Gastroesophageal sphincter (tissue), 4 donors: Measurements from ENCODE around the gene ANKRD34A. TPM values are rescaled to one million over a fixed set of nuclear protein-coding genes. Genes with fewer than 3 reads are reported as not detected.

ENCODE experiments used
- ATAC-seq: fragments of 150-250 bp; one replicate; pipeline ENCODE4 v1.9.1; 2016; ENCODE audit warnings: mild to moderate bottlenecking, moderate library complexity
- H3K27ac ChIP-seq, 4 donors: fragments of 200-600 bp; sonication (generic) in 3 of 4; 1 replicate in 3 of 4; 2 replicates in 1 of 4; pipeline ENCODE4 v1.5.1; 2016 to 2019
- H3K27me3 ChIP-seq: fragments of 200-600 bp; sonication (generic); one replicate; pipeline ENCODE4 v1.5.1; 2019
- H3K36me3 ChIP-seq, 2 donors: fragments of 200-600 bp; sonication (generic); one replicate each; pipeline ENCODE4 v1.5.1; 2019; ENCODE audit warnings: control low read depth in 1 of 2
- H3K4me1 ChIP-seq, 3 donors: fragments of 200-600 bp; sonication (generic); 1 replicate in 2 of 3; 2 replicates in 1 of 3; pipeline ENCODE4 v1.5.1; 2016 to 2019; ENCODE audit warnings: control low read depth in 2 of 3
- H3K4me3 ChIP-seq, 2 donors: fragments of 200-600 bp; sonication (generic); one replicate each; pipeline ENCODE4 v1.5.1; 2019; ENCODE audit warnings: mild to moderate bottlenecking in 1 of 2, moderate library complexity in 1 of 2
- H3K9me3 ChIP-seq, 3 donors: fragments of 200-600 bp; sonication (generic); one replicate each; pipeline ENCODE4 v1.5.1; 2017 to 2019; ENCODE audit warnings: control low read depth in 2 of 3
- EP300 ChIP-seq: sonication (generic); formaldehyde crosslinking; IDR thresholded peaks from one replicate; pipeline ENCODE4 v1.6.1; 2017; ENCODE audit warnings: antibody characterized with exemption, mild to moderate bottlenecking
- POLR2A ChIP-seq, 2 donors: fragments of 450-650 bp; IDR thresholded peaks; one replicate each; pipeline ENCODE4 v1.6.1; 2017; ENCODE audit warnings: antibody characterized with exemption in 2 of 2, mild to moderate bottlenecking in 2 of 2, moderate library complexity in 1 of 2
- POLR2AphosphoS5 ChIP-seq: sonication (generic); formaldehyde crosslinking; IDR thresholded peaks from one replicate; pipeline ENCODE4 v1.6.1; 2017; ENCODE audit warnings: antibody characterized with exemption
- WGBS, 2 donors: methylation state at CpG; one replicate each; pipeline ENCODE4 v1.1.5; 2018; ENCODE audit warnings: low coverage in 1 of 2; 5-methylcytosine and 5-hydroxymethylcytosine counted together
- total RNA-seq, 4 donors: library from RNA; depleted of rRNA; stranded (reverse); fragments of >200 nt; gene quantifications; one replicate each; pipeline ENCODE4 v1.1.0, GENCODE V29; 2016
- TF ChIP-seq, protein P1 (sequence below), 4 experiments: fragments of 200-600 bp in 2 of 4; fragments of 450-650 bp in 2 of 4; sonication (generic) in 1 of 4; IDR thresholded peaks; one replicate each; pipeline ENCODE4 v1.5.1; 2017 to 2019; ENCODE audit warnings: antibody characterized with exemption in 4 of 4, mild to moderate bottlenecking in 2 of 4, moderate library complexity in 2 of 4

The ANKRD34A gene
- total RNA-seq, 4 donors from 2014 or later: 0.62 to 1.9 (median 0.67) TPM; not detected in 1

GRCh38 chr1:145957443-145958319 lies 6.7 kb downstream of the ANKRD34A start, which contains the start of gene LIX1L:
Gene LIX1L, minus strand, starts transcription at chr1:145958017. Its CDS starts 90 bp downstream, at chr1:145957927.
- H3K4me1 ChIP-seq: peaks cover 16 to 91% (median 23%) of the 10 kb centered on the region in 3 donors
- ATAC-seq: peak; percentile 91
- H3K27ac ChIP-seq: peak within 1 kb of the TSS; percentile 87 to 100 (median 99)
- no peaks in the 10 kb centered on the region for H3K36me3 ChIP-seq
- 0% methylated on average over 7 to 15 of the region's 60 CpGs for WGBS, 2 donors
- no peaks in the 10 kb centered on the region for H3K9me3 ChIP-seq
- H3K27me3 ChIP-seq: no peaks in the 10 kb centered on the region
- TF ChIP-seq EP300: no peak
- peak; percentile 91 for TF ChIP-seq POLR2AphosphoS5
- peak; percentile 74 to 88 for TF ChIP-seq POLR2A (IDR thresholded peaks at IDR 0.05)
- TF ChIP-seq, protein P1, sequence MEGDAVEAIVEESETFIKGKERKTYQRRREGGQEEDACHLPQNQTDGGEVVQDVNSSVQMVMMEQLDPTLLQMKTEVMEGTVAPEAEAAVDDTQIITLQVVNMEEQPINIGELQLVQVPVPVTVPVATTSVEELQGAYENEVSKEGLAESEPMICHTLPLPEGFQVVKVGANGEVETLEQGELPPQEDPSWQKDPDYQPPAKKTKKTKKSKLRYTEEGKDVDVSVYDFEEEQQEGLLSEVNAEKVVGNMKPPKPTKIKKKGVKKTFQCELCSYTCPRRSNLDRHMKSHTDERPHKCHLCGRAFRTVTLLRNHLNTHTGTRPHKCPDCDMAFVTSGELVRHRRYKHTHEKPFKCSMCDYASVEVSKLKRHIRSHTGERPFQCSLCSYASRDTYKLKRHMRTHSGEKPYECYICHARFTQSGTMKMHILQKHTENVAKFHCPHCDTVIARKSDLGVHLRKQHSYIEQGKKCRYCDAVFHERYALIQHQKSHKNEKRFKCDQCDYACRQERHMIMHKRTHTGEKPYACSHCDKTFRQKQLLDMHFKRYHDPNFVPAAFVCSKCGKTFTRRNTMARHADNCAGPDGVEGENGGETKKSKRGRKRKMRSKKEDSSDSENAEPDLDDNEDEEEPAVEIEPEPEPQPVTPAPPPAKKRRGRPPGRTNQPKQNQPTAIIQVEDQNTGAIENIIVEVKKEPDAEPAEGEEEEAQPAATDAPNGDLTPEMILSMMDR (IDR thresholded peaks at IDR 0.05): no peak
- H3K4me3 ChIP-seq: peak within 1 kb of the TSS; percentile 61 to 97

DNA sequence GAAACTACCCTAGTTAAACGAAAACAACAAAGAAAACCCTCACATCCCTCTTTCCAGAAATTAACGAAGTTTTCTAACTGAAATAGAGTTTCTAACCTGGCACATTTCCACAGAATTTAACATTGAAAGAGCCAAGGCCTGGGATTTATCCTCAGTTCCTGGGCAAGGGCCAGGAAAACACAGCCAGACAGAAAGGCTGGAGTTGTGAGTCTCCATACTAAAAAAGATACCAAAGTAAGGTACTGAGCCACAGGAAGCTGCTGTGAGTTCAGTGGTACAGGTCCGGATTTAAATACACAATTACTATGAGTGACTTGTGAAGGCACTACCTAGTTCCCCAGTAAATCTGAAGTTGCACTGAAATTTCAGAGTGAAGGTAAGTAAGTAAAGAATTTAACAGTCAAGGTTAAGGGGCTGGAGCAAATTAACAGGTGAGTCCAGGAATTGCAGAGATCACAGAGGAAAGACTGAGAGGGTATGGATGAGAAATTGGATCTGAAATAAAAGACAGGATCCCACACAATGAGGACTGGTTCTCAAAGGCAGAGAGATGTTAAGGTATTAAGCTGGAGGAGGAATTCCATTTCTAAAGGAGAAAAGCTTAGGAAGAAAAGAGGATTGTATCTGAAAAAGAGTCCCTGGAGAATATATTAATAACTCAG lies 7.5 kb downstream of the ANKRD34A start:
- 0 to 3% methylated on average over 3 of the region's 3 CpGs for WGBS, 2 donors
- TF ChIP-seq POLR2AphosphoS5 (peak; percentile 25), POLR2A (IDR thresholded peaks at IDR 0.05) (no peak)
- Histone ChIP-seq H3K4me1 (peaks cover 16 to 91% (median 20%) of the 10 kb centered on the region in 3 donors), H3K27me3 (no peaks in the 10 kb centered on the region), H3K36me3 (no peaks in the 10 kb centered on the region), H3K27ac (peak overlapping the region; percentile 87 to 100 (median 99)), H3K4me3 (peak overlapping the region; percentile 61 to 97), H3K9me3 (no peaks in the 10 kb centered on the region)
- no peak for ATAC-seq

DNA sequence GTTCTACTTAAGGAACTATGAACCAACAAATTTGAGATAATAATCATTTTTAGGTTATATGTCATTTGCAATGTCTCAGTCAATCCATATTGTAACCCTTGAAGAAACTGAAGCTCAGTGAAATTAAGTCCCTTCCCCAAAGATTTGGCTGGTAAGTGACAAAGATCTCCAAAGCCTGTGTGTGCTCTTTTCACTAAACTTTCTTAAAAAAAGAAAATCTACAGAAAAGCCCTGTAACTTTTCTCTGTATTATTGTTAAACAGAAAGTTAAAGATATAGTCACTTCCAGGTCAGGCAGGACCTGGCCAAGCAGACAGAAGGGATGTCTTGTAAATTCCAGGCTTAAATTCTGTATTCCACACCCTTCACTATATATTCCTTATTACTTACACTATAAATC lies 8.0 kb downstream of the ANKRD34A start:
- Histone ChIP-seq H3K27me3 (no peaks in the 10 kb centered on the region), H3K36me3 (no peaks in the 10 kb centered on the region), H3K27ac (peak overlapping the region; percentile 87 to 100 (median 99)), H3K9me3 (no peaks in the 10 kb centered on the region), H3K4me1 (peaks cover 16 to 91% (median 19%) of the 10 kb centered on the region in 3 donors), H3K4me3 (peak overlapping the region; percentile 61 to 97)
- no peak for TF ChIP-seq EP300
- no peak for ATAC-seq

GRCh38 chr1:145955436-145955835 lies 8.9 kb downstream of the ANKRD34A start:
- ATAC-seq: no peak
- Histone ChIP-seq H3K36me3 (no peaks in the 10 kb centered on the region), H3K27me3 (no peaks in the 10 kb centered on the region), H3K4me1 (peaks cover 16 to 93% (median 19%) of the 10 kb centered on the region in 3 donors), H3K9me3 (no peaks in the 10 kb centered on the region), H3K27ac (peak overlapping the region; percentile 87 to 100 (median 99)), H3K4me3 (peak overlapping the region in 1 of 2 donors; percentile 97)
- TF ChIP-seq POLR2AphosphoS5 (no peak), POLR2A (IDR thresholded peaks at IDR 0.05) (no peak), EP300 (no peak)
- TF ChIP-seq, protein P1 (IDR thresholded peaks at IDR 0.05): no peak
- WGBS, 2 donors: 0 to 8% methylated on average over 2 of the region's 2 CpGs

DNA sequence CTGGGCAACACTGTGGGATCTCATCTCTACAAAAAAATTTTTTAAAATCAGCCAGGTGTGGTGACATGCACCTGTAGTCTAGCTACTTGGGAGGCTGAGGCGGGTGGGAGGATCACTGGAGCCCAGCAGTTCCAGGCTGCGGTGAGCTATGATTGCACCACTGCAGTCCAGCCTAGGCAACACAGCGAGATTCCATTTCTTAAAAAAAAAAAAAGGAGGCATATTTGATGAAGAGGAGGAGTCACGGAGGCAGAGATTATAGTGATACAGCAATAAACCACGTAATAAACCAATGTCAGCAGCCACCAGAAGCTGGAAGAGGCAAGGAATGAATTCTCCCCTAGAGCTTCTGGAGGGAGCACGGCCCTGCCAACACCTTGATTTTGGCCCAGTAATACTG lies 10.5 kb downstream of the ANKRD34A start:
- no peak for TF ChIP-seq POLR2AphosphoS5
- TF ChIP-seq, protein P1 (IDR thresholded peaks at IDR 0.05): no peak
- no peak for TF ChIP-seq POLR2A (IDR thresholded peaks at IDR 0.05)
- TF ChIP-seq EP300: no peak
- peak overlapping the region in 3 of 4 donors; percentile 9 to 100 (median 100) for H3K27ac ChIP-seq
- no peaks in the 10 kb centered on the region for H3K9me3 ChIP-seq
- no peak for ATAC-seq
- 46 to 78% methylated on average over 3 of the region's 6 CpGs for WGBS, 2 donors
- H3K4me1 ChIP-seq: peaks cover 16 to 93% (median 25%) of the 10 kb centered on the region in 3 donors
- no peaks in the 10 kb centered on the region for H3K27me3 ChIP-seq
- H3K4me3 ChIP-seq: no peak overlapping the region
- H3K36me3 ChIP-seq: no peaks in the 10 kb centered on the region
